Raji (cell line): ENCODE data around the gene G6PC3.

Experiments used
- POLR2A ChIP-seq: IDR thresholded peaks from 2 replicates; pipeline ENCODE4 v1.6.1; 2011; ENCODE audit warnings: low read depth, low read length, control low read depth; ENCODE audit not compliant: insufficient read depth

G6PC3 gene

GRCh38 chr17:44074911-44075285 is 4.4 kb downstream of the G6PC3 start:
- no peak for TF ChIP-seq POLR2A

GRCh38 chr17:44075598-44076293 is 5.2 kb downstream of the G6PC3 start:
- no peak for TF ChIP-seq POLR2A

- no peak for TF ChIP-seq POLR2A
These were observed 6.4 kb downstream of the G6PC3 start for GRCh38 chr17:44076716-44077594.

DNA sequence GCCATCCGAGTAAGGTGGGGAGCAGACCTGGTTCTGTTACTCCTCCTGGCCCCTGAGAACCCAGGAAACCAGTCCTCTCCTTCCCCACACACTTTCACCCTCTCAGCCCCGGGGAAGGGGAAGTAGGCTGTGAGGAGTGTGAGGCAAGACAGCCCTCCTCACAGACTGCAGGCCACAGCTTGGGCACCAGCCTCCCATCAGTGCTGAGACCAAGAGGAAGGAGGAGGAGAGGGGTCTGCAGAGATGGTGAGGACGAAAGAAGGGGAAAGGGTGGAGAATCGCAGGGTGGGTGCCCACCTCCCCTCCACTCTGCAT is 7.0 kb downstream of the G6PC3 start:
- TF ChIP-seq POLR2A, result no peak

DNA sequence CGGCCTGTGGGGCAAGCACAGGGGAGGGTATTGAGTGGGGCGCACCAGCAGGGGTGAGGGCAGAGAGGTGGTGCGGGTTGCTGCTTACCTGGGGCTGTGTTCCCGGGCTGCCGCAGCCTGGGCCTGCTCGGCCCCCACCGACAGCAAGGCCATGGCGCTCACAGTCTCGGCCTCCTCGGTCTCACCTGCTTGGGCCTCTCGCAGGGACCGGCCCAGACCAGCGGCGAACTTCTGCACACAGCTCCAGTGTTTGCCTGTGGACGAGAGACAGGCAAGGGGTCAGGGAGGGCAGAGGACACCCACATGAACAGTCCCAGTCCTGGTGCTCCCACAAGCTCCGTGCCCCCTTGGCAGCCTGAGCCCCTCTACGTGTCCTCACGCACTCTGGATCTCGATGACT is 7.9 kb downstream of the G6PC3 start:
- no peak for TF ChIP-seq POLR2A

GRCh38 chr17:44079877-44080821 is 9.6 kb downstream of the G6PC3 start:
- 0 out of 2 replicates have a peak, but pooled peaks have one; percentile 23 for TF ChIP-seq POLR2A

DNA sequence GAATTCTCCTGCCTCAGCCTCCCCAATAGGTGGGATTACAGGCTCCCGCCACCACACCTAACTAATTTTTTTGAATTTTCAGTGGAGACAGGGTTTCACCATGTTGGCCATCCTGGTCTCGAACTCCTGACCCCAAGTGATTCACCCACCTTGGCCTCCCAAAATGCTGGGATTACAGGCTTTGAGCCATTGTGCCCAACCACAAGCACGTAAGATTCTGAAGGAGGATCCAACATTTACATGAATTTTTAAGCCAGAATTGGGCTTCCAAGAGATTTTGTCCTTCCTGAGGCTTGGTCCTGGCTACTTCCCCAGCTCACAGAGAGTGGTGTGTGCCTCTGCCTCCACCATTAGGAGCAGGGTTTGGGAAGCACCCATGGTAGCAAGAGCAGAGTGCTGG is 11.1 kb downstream of the G6PC3 start:
- no peak for TF ChIP-seq POLR2A

- no peak for TF ChIP-seq POLR2A
These were observed 11.9 kb downstream of the G6PC3 start for GRCh38 chr17:44082256-44082927.

DNA sequence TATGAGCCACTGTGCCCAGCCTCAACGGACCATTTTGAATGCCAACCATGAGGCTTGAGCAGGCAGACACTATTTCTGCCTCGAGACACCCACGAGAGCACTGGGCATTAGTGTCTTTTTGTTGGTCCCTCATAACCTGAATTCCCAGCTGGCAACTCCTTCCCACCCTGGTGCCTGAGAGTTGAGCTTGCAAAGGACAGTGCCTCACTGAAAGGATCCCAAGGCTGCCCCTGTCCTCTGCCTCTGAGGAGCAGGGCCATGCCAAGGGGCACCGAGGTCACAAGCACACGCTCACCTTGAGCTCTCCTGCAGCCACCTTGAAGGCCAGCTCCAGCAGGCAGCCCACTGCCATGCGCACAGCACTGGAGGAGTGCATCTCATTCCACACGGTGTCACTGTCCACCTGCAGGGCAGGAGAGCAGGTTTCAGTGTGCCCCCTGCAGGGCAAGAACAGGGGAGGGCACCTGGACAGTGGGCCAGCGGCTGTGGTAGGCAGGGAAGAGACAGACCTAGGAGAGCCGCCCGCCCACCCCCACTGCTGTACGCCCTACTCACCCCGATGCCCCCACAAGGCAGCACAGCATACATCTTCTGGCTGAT is 12.8 kb downstream of the G6PC3 start:
- no peak for TF ChIP-seq POLR2A

- TF ChIP-seq POLR2A, result no peak
These were observed 13.6 kb downstream of the G6PC3 start for GRCh38 chr17:44084131-44084538.

GRCh38 chr17:44084921-44085320 is 14.4 kb downstream of the G6PC3 start:
- TF ChIP-seq POLR2A, result no peak

DNA sequence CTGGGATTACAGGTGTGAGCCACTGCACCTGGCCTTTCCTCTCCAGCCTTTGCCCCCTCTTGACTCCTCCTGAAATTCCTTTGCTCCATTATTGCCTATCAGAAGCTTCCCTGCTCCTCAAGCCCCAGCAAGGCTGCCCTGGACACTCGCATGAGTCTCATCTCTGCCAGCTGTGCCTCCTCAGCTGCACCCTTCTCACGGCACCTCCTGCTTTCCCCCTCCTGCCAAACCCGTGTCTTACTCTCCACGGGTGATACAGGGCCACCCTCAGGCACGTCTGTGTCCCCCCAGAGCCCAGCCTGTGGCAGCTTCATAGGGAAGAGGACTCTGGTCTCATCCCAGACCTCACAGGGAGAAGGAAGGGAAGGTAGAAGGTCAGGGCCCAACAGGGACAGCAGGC is 15.4 kb downstream of the G6PC3 start:
- no peak for TF ChIP-seq POLR2A

GRCh38 chr17:44086364-44087311 is 16.1 kb downstream of the G6PC3 start:
- TF ChIP-seq POLR2A, result no peak
